ENCODE measurements around the gene LYST.

LYST gene

DNA sequence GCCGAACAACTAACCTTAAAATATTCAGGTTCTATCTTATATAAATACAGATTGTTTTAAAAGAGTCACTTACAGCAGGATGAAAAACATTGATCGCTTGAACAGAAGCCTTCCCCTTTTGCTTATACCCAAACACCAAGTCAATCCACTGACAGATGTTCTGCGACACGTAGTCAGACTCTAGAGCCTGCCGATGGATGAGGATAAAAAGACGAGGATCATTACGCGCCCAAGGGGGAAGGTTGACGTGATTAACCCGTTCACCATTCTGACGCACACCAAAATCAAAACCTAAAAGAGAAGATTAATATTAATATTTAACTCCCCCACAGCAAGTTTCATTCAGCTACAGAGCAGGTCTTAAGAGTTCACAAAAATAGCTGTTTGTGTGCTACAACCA lies 157.7 kb downstream of the LYST start:
- no peak for DNase-seq

DNA sequence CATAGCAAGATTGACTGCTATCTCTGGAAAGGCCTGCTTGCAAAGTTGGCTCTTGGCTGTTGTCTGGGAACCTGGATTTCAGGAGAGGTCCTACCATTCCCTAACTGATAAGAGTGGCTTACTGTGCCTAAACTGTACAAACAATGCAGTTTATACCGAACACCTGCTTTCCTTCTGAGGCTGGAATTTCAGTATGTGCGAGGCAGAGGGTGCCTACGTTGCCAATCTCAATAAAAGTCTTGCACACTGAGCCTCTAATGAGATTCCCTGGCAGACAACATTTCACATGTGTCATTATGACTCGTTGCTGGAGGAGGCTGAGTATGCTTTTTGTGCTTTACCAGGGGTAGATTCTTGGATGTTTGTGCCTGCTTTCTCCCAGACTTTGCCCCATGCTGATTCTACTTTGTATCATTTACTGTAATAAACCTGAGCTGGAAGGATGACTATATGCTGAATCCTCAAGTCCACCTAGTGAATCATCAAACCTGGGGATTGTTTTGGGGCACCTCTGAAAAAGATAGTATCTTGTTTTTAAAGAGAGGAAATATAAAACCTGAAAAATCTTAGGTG lies 158.2 kb downstream of the LYST start:
- DNase-seq = no peak

DNA sequence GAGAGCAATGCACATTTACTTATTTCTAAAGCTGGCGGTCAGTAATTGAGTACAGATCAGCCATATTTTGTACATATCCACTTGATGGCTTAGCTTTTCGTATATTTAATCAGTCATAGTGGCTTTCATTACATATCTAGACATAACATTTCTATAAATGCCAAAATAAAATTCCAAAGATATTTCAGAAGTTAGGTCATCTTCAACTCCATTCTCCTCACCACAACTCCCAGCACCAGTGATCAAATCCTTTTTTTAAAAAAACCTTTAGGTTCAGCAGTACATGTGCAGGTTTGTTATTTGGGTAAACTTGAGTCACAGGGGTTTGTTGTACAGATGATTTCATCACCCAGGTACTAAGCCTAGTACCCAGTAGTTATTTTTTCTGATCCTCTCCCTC lies 163.2 kb downstream of the LYST start:
- DNase-seq = no peak

DNA sequence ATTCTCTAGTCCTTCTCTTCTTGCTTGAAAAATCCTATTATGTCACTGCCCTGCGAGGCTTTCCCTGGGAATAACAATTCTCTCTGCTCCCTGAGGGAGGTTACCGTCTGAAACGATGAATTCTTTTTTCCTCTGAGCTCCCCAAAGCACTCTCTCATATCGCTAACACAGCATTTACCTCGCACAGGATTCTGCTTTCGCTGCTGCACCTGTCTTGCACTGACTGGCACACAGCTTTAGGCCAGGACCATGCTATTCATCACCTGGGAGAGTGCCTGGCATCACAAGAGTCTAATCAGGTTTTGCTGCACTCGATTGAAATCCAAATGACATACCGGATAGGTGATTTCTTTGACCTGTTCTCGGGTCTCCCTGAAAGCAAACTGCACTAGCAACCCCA lies 164.3 kb downstream of the LYST start:
- DNase-seq = no peak

DNA sequence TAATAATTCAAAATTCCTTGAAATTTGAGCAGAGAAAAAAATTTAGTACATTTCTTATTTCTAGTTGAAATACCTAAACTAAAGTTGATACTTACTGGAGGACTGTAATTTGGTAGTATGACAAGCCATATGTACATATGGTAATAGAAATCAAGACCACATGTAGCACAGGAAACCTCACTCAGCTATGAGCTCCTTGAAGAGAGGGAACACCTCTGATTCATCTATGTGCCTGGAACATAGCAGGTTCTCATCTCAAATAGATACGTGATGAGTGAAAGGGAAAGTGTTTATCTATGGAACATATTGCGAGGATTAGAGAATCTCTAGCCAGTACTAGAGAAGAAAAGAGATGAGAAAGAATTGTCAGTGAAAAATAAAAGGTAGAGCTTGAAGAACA lies 169.2 kb downstream of the LYST start:
- no peak for DNase-seq

DNA sequence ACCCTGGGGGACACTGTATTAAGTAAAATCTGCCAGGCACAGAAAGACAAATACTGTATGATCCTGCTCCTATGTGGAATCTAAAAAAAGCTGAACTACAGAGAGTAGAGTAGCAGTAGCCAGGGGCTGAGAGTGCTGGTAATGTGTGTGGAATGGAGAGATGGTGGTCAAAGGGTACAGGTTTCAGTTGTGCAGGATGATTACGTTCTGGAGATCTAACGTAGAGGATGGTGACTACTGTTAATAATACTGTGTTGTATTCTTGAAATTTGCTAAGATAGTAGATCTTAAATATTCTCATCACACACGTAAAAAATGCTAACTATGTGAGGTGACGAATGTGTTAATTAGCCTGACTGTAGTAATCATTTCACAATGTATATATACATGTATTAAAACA lies 177.3 kb downstream of the LYST start:
- no peak for DNase-seq

DNA sequence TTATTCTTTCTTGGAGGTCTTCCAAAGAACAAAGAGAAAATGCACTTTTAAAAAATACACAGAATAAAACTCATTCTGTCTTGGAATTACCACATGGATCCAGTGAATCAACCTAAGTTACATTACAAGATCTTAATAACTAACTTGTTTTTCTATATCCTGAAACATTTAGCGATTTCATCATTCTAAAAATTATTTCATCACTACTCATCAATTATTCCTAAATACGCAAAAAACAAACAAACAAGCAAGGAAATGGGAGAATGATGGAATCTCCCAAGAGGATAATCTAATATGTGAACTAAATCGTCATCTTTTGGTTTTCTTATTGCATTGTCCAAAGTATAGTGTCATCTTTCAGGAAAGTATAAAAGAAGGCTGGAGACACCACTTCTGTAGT lies 178.6 kb downstream of the LYST start:
- no peak for DNase-seq

DNA sequence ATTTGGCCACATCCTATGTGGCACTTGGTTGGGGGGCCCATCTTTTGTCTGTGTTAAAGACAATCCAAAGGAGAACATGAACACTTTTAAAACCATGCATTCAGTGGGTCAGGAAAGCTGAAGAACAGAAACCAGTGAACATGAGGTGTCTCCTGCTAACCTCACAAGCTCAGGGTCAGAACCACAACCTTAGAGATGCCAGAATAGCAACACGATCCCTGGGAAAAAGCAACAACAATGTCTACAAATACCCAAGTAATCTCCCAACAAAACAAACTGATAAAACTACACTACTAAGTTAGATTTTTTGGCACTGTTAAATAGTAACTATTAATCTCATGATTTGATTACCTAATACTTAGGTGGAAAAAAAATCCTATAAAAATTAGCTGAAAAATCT lies 183.1 kb downstream of the LYST start:
- no peak for DNase-seq

DNA sequence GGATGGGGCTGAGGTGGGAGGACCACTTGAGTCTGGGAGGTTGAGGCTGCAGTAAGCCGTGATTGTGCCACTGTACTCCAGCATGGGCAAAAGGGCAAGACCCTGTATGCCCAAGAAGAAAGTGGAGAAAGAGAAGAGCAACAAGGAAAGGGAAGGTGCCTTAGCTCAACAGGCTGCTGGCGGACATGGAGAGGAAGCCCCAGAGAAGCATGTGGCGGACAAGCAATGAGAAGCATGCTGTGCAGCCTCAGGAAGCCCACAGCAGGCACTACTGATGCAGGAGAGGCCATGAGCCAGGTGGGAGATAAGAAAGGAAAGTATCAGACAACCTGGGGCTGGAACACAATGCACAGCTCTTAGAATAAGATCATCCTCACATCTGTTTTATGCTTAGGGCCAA lies 184.5 kb downstream of the LYST start:
- no peak for DNase-seq

DNA sequence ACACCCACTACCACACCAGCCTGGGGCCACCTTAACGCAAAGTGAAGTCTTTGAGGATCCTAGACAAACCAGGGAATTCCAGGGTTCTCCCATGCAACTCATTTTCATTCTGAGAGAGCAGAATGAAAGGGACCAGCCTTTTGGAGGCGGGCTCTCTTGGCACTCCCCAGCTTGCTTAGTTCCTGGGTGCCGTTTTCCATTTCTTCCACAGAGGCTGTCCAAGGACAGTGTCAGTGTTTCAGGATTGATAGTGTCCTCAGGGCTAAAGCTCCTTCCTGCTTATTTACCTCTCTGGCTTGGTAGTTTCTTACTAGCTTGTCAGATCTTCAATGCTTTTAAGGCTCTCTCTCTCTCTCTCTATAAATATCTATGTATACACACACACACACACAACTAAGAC lies 187.1 kb downstream of the LYST start:
- no peak for DNase-seq

DNA sequence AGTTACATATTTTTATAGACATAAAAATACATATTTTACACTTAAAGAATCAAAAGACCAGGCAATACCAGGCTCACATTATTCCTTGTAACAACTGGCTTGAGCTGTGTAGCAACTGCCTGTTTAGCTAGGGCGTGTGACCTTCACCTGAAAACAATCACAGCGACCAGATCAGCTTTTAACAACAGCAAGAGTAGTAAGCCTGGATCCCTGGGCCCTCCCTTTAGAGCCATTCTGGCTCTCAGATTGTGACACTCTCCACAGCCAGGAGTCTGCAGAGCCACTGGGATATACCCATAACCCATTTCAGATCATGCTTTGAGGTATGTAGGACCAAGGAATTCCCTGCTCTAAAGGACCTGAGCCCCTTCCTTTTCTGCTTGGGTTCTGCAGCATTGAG lies 187.7 kb downstream of the LYST start:
- no peak for DNase-seq

DNA sequence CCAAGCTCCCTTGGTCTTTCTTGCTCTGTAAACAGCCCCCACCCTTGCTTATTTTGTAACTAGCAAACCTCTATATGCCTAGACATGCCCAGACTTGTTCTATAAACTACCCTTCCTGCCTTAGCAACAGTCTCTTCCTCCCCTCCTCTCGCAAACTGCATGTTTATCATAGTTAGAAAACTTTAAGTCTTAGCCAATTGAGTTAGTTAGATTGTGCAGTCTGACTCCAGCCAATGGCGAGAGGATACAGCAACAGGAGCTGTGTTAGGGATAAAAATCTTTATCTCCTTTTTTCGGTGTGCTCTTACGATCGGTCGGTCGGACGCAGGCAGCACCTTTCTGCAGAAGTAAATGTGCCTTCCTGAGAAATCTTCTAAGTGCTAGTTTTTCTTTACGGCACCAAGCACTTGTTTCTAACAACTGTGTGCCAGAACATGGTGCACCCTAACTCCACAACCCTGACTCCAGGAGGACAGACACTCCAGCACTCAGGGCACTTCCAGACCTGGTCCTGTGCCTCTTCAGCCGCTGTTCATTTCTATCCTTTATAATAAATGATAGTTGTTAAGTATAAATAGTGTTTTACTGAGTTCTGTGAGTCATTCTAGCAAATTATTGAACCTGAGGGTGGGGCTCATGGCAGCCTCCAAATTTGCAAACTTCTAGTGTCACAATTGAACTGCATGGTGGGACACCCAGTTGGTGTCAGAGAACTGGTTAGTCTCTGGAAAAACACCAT lies 191.4 kb downstream of the LYST start:
- no peak for DNase-seq

DNA sequence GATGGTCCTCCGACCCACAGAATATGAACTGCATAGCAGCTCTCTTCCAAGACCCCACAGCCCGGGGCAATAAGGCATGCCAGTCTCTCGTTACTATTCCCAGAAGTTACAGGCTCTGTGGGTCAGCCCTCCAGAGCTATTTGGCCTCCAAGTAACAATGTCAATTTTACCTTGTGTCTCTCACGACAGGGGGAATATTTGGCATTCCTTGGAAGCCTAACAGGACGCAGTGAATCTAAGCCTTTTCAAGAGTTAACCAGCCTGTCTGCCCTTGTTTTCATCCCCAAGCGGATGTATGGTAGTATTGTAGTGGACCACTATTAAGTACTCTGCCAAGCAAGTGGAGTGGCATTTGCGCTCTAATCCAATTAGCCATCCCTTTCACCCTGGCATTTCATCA lies 192.7 kb downstream of the LYST start:
- no peak for DNase-seq

DNA sequence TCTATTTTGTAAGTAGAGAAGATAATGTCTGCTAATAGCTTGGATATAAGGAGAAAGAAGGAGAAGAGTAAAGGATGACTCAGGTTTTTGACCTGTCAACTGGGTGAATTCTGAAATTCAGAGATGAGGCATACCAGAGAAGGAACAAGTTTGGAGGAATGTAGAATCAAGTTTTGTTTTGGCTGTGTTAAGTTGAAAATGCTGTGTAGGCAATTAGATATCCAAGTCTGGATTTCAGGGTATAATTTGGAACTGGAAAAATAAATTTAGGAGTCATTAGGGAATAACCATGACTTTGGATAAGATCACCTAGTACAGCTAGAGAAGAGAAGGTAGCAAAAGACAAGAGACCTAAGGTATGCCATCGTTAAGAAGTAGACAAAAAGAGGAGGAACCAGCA lies 194.7 kb downstream of the LYST start:
- no peak for DNase-seq

DNA sequence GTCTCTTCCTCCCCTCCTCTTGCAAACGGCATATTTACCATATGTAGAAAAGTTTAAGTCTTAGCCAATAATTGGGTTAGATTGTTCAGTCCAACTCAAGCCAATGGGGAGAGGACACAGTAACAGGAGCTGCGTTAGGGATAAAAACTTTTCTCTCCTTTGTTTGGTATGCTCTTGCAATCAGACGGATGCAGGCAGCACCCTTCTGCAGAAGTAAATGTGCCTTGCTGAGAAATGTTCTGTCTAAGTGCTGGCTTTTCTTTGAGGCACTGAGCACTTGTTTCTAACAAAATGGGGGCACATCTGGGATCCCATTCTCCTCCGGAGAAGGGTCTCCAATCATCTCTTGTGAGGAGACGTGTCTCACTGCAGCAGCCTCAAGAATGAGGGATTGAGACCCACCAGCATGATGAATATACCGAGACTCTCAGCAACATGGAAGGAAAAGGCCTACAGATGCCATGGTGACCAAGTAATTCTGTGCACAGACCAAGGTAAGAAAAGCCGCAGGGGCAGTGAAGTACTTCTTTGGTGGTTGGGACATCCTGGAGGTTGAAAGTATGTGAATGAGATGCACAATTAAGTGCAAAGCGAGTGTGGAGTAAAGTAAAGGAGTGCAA lies 196.4 kb downstream of the LYST start:
- no peak for DNase-seq

DNA sequence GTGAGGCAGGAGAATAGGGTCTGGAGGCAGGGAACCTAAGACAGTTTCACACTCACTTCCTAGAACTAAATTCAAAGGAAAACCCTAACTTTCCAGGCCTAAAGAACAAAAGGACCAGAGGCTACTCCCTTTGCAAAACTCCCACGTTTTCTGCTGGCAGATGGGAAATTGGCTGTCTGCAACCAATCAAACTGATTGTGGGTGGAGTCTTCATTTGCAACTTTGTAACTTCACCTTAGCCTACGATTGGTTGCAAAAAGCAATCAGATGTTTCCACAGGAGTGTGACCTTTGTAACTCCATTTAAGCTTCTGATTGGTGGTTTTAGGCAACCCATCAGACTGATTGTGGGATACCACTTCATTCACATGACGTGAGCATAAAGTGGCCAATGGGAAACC lies 197.4 kb downstream of the LYST start:
- DNase-seq = no peak

DNA sequence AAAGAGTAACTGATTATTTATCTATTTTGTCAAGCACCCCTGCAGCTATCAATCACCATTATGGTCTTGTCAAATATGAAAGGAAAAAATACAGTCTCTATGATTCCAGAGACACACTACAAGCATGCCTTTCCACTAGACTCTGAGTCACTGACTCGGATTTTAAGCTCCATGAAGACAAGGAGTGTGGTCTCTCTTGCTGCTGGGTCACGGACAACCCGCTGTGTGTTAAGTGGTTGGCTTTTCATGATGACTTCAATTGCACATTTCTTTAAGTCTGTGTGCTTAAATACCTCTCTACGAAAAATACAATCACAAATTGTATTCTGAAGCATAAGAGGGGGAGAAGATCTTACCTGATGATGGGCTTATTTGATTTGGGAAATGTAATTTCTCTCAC lies 203.1 kb downstream of the LYST start:
- no peak for DNase-seq

DNA sequence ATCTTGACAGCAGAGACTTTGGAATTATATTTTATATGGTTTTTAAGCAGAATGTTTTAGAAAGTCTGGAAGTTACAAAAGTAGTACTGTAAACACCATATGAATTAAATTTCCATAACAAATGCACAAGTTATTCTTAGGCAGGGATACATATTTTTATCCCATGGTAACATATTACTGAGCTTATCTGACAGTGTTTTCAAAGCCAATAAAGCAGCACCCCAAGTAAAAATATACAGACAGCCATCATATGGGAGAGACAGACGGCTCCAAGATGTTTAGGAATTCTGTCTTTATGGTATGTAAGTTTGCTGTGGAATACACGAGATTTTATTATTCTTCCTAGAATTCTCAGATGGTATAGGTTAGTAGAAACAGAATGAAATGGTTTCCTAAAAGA lies 205.1 kb downstream of the LYST start:
- DNase-seq = no peak

DNA sequence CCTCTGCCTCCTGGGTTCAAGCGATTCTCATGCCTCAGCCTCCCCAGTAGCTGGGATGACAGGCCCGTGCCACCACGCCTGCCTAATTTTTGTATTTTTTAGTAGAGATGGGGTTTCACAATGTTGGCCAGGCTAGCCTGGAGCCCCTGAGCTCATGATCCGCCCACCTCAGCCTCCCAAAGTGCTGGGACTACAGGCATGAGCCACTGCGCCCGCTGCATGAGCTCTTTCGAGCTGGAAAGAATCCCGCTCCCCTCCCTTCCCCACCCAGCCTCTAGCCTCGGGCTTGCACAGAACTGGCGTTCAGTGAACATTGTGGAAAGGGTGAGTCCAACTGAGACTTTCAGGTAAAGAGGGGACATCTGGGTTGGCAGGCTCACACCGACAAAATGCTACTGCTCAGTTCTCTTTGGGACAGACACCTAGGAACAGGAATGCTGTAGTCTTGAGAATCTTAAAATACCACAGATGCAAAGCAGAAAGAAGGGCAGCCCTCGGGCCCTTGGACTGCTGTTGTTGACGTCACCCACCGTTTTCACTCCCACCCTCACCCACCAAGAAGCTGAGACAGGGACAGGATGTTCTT lies 207.4 kb downstream of the LYST start:
- no peak for DNase-seq

DNA sequence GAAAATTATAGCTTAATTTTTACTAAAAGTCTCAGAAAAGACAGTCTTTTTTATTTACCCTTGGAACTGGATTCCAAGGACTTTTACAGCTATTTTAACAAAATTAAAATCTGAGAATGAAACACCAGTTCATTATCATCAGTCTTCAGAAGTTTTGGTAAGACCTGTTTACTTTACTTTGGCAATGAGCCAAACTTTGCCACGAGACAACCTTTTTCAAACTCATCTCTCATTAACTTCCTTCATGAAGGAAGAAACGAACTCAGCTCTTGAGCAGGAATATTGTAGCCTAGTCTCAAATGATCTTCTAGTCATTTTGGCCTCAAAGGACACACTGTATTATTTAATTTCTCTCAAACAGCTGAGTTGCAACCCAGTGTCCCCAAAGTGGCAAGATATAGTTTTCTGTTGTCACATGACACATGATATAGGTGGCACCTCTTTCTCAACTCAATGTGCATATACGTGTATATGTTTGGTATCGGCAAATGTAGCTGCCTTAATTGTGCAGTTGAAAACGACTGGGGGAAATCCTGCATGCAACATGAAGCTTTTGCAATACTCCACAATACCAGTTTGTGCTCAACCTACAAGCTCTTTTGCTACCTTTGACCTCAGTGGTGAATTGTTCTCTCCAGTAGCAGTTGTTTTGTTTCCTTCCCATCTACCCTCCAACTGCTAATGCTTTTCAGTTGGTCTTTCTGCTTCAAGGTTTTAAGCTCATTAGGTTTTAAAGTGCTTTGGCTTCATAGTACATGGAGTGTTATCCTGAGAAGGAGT lies 208.8 kb downstream of the LYST start:
- DNase-seq = no peak

DNA sequence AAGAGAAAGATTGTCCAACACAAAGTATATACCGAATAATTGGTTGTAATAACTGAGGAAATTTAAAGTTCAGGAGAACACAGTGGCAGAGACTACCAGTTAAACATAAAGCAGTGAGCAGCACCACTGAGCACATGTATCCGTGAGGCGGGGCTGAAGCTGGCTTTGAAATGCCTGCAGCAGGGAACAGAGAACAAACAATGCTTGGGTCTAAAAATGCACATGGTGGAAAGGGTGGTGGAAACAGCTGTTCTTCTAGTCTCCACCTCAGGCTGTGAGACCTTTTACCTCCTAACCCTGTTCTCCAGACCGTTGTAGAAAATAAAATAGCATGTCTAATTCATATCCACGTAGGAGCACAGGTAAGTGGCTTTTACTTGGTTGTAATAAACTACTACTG lies 209.4 kb downstream of the LYST start:
- DNase-seq = no peak

DNA sequence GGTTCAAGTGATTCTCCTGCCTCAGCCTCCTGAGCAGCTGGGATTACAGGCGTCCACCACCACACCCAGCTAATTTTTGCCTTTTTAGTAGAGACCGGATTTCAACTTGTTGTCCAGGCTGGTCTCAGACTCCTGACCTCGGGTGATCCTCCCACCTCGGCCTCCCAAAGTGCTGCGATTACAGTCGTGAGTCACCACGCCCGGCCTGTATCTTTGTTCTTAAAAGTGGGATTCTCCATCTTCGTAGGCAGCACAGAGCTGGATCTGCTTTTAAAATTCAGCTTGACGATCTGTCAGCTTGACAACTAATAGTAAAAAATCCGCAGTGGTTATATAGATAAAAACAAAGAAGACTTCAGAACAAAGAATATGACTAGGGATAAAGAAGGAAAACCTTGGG lies 214.3 kb downstream of the LYST start:
- no peak for DNase-seq

DNA sequence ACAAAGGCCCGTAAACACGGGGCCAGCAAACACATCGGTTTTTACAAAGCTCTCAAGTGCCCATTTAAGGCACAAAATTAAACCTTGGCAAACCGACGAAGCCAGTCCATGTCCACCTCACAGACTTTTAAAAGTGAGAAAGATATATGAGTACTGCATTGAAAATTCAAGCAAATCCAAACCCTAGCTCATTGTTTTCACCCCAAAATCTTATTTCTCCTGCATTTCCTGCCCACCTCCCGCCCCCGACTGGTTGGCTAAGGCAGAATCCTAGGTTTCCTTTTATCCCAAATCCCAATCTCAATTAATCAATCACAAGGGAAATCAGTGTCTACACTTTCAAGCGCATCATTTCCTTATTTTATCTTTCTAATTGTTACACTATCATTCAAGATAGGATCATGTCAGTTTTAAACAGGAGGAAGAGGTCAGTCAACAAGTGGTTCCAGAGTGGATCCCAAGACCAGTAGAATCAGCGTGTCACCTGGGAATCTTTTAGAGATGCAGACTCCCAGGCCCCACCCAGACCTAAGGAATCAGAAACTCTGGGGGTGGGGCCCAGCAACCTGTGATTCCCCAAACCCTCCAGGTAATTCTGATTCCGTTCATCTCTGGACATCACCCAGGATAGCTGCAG lies 215.4 kb downstream of the LYST start:
- DNase-seq = no peak

Measured in stimulated activated CD4-positive, alpha-beta T cell treated with anti-CD3 and anti-CD28 coated beads, Interleukin-2, amount 100 ng/mL, for 48 hours (primary cell).